WTC11 (cell line): ENCODE data around the gene LIMK1. TPM values are rescaled to one million over a fixed set of nuclear protein-coding genes. Genes with fewer than 3 reads are reported as not detected.

Source experiments
- ATF3 ChIP-seq: sonication (generic); formaldehyde crosslinking; conservative IDR thresholded peaks from 2 replicates; pipeline ENCODE4 v1.8.1; 2022; ENCODE audit warnings: mild to moderate bottlenecking, missing genetic modification reagents
- CTCF ChIP-seq: fragments of 200-600 bp; IDR thresholded peaks from 2 replicates; pipeline ENCODE4 v1.8.0; 2022; ENCODE audit warnings: antibody characterized with exemption
- E2F5 ChIP-seq: sonication (generic); formaldehyde crosslinking; IDR thresholded peaks from 2 replicates; pipeline ENCODE4 v1.8.1; 2022; ENCODE audit warnings: mild to moderate bottlenecking, moderate library complexity, missing genetic modification reagents
- ELF4 ChIP-seq: sonication (generic); formaldehyde crosslinking; IDR thresholded peaks from 2 replicates; pipeline ENCODE4 v1.8.1; 2022; ENCODE audit warnings: low read depth, mild to moderate bottlenecking, moderate library complexity, missing genetic modification reagents
- EMX1 ChIP-seq: fragments of 250-450 bp; sonication (Bioruptor Pico); IDR thresholded peaks from 2 replicates; pipeline ENCODE4 v1.8.0; 2021; ENCODE audit warnings: mild to moderate bottlenecking
- ERG ChIP-seq: fragments of 250-450 bp; sonication (Bioruptor Pico); IDR thresholded peaks from 2 replicates; pipeline ENCODE4 v1.8.0; 2021; ENCODE audit warnings: mild to moderate bottlenecking
- ESRRA ChIP-seq: sonication (generic); formaldehyde crosslinking; IDR thresholded peaks from 2 replicates; pipeline ENCODE4 v1.8.1; 2022; ENCODE audit warnings: mild to moderate bottlenecking, missing genetic modification reagents, borderline replicate concordance
- ETV6 ChIP-seq: sonication (generic); formaldehyde crosslinking; IDR thresholded peaks from 2 replicates; pipeline ENCODE4 v1.8.1; 2022; ENCODE audit warnings: mild to moderate bottlenecking, missing genetic modification reagents
- FOXJ3 ChIP-seq: sonication (generic); formaldehyde crosslinking; IDR thresholded peaks from 2 replicates; pipeline ENCODE4 v1.9.0; 2021; ENCODE audit warnings: missing genetic modification reagents, mild to moderate bottlenecking, borderline replicate concordance
- FOXP1 ChIP-seq: sonication (generic); formaldehyde crosslinking; IDR thresholded peaks from 2 replicates; pipeline ENCODE4 v1.8.0; 2022; ENCODE audit warnings: missing genetic modification reagents, mild to moderate bottlenecking, moderate library complexity, borderline replicate concordance
- GRHL2 ChIP-seq: fragments of 250-450 bp; sonication (Bioruptor Pico); IDR thresholded peaks from 2 replicates; pipeline ENCODE4 v1.8.0; 2022; ENCODE audit warnings: mild to moderate bottlenecking, moderate library complexity; ENCODE audit not compliant: insufficient replicate concordance, severe bottlenecking
- JAZF1 ChIP-seq: fragments of 250-450 bp; sonication (Bioruptor Pico); IDR thresholded peaks from 2 replicates; pipeline ENCODE4 v1.9.0; 2021; ENCODE audit warnings: moderate library complexity, mild to moderate bottlenecking, inconsistent platforms
- JUN ChIP-seq: sonication (generic); formaldehyde crosslinking; IDR thresholded peaks from 2 replicates; pipeline ENCODE4 v1.8.0; 2023; ENCODE audit warnings: mild to moderate bottlenecking, missing genetic modification reagents
- KAT7 ChIP-seq: sonication (generic); formaldehyde crosslinking; IDR thresholded peaks from 2 replicates; pipeline ENCODE4 v1.8.1; 2023; ENCODE audit warnings: missing genetic modification reagents, mild to moderate bottlenecking, borderline replicate concordance
- MXD4 ChIP-seq: fragments of 250-450 bp; sonication (Bioruptor Pico); IDR thresholded peaks from 2 replicates; pipeline ENCODE4 v1.8.0; 2021; ENCODE audit warnings: mild to moderate bottlenecking, moderate library complexity, borderline replicate concordance
- NR2C2 ChIP-seq: sonication (generic); formaldehyde crosslinking; IDR thresholded peaks from 2 replicates; pipeline ENCODE4 v1.8.0; 2022; ENCODE audit warnings: mild to moderate bottlenecking, missing genetic modification reagents
- PRRX2 ChIP-seq: fragments of 250-450 bp; sonication (Bioruptor Pico); IDR thresholded peaks from 2 replicates; pipeline ENCODE4 v1.8.0; 2021; ENCODE audit warnings: mild to moderate bottlenecking
- SMAD3 ChIP-seq: sonication (generic); formaldehyde crosslinking; IDR thresholded peaks from 2 replicates; pipeline ENCODE4 v1.8.0; 2022; ENCODE audit warnings: missing genetic modification reagents, mild to moderate bottlenecking, borderline replicate concordance
- SP1 ChIP-seq: sonication (generic); formaldehyde crosslinking; conservative IDR thresholded peaks from 2 replicates; pipeline ENCODE4 v1.8.1; 2022; ENCODE audit warnings: missing genetic modification reagents
- ZBTB21 ChIP-seq: sonication (generic); formaldehyde crosslinking; IDR thresholded peaks from 2 replicates; pipeline ENCODE4 v1.8.1; 2023; ENCODE audit warnings: mild to moderate bottlenecking, missing genetic modification reagents, borderline replicate concordance
- ZNF317 ChIP-seq: sonication (generic); formaldehyde crosslinking; IDR thresholded peaks from 2 replicates; pipeline ENCODE4 v1.8.1; 2023; ENCODE audit warnings: low read depth, mild to moderate bottlenecking, moderate library complexity, missing genetic modification reagents, borderline replicate concordance
- ZNF425 ChIP-seq: fragments of 250-450 bp; sonication (Bioruptor Pico); conservative IDR thresholded peaks from 2 replicates; pipeline ENCODE4 v1.9.0; 2021; ENCODE audit warnings: mild to moderate bottlenecking
- ZNF671 ChIP-seq: fragments of 250-450 bp; sonication (Bioruptor Pico); IDR thresholded peaks from 2 replicates; pipeline ENCODE4 v1.8.0; 2021; ENCODE audit warnings: mild to moderate bottlenecking
- total RNA-seq: library from RNA; stranded (reverse); gene quantifications from 3 replicates; pipeline ENCODE4 v1.2.3, GENCODE V29; 2021

LIMK1 gene
- total RNA-seq, 1 experiment from 2014 or later, result 85.4 TPM

- TF ChIP-seq ATF3 (no peak), JUN (no peak), ZNF317 (CRISPR knock-in tag) (no peak), ERG (CRISPR knock-in tag) (no peak), PRRX2 (CRISPR knock-in tag) (no peak), NR2C2 (CRISPR knock-in tag) (no peak), SMAD3 (no peak), FOXP1 (CRISPR knock-in tag) (peak; percentile 73; the same call in 1 of the 2 replicates), E2F5 (0 out of 2 replicates have a peak, but pooled peaks have one; percentile 53), ZBTB21 (CRISPR knock-in tag) (no peak), ZNF425 (no peak), JAZF1 (CRISPR knock-in tag) (no peak), ELF4 (CRISPR knock-in tag) (no peak), EMX1 (no peak), MXD4 (CRISPR knock-in tag) (no peak), ZNF671 (no peak), CTCF (no peak), GRHL2 (no peak), KAT7 (CRISPR knock-in tag) (no peak), ETV6 (CRISPR knock-in tag) (peak; percentile 77; the same call in 1 of the 2 replicates), SP1 (CRISPR knock-in tag) (peak; percentile 63; the same call in 1 of the 2 replicates), ESRRA (CRISPR knock-in tag) (no peak), FOXJ3 (no peak)
Observed at GRCh38 chr7:74094224-74095101, 10.9 kb downstream of the LIMK1 start (continued).
